ENCODE measurements around the gene SOCS1. TPM values are rescaled to one million over a fixed set of nuclear protein-coding genes. Genes with fewer than 3 reads are reported as not detected.

SOCS1 gene
- polyA plus RNA-seq, 2 of the 4 experiments (the other 2 are of a cell fraction): 0.16 to 0.26 TPM

DNA sequence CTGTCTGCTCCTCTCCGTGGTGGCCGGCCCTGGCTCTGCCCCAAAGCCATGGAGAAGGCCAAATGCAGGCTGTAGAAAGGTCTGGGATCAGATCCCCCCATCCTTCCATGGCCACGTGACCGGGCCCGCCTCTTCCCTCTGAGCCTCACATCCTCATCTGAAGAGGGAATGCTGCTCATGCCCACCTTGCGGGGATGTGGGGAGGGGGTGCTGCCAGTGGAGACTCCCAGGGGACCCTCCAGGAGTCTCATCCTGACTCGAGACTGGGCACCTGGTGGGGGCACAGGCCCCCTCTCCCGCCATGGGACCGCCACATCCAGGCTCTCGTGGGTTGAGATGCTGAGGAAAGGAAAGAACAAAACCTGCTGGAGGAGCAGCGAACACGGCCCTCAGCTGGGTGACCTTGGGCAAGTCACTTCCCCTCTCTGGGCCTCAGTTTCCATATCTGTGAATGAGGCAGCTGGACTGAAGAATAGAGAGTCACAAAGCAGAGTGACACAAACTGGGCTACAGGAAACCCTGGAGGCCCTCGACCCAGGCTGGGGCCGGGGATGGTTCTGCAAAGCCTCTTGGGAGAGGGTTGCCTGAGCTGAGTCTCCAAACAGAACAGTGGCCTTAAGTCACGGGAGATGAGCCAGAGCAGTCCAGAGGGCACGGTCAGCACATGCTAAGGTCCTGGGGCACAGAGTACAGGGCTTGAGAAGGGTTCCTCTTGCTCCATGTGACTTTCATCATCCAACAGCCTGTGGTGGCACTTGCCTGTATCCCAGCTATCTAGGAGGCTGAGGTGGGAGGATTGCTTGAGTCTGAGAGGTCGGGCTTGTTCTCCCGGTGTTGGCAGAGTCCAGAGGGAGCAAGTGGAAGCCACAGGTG lies 30.1 kb downstream of the SOCS1 start:
- POLR2A ChIA-PET: no interaction called here
- DNase-seq (ENCODE audit: low read depth in 1 of 2, low spot score in 1 of 2) (no peak), ATAC-seq (no peak), FAIRE-seq (no peak)
- Histone ChIP-seq H3K9me3 (no peaks in the 10 kb centered on the region), H3K4me3 (no peak overlapping the region), H3K4me2 (no peak overlapping the region), H3K27ac (no peak overlapping the region; a peak in 1 of 6 replicates), H3K4me1 (no peaks in the 10 kb centered on the region)
- WGBS (ENCODE audit: missing lambda C conversion rate): 66% methylated on average over 18 of the region's 18 CpGs
- CTCF ChIA-PET: no interaction called here
- TF ChIP-seq HOXB5 (CRISPR knock-in tag; IDR thresholded peaks at IDR 0.05) (no peak), JUNB (IDR thresholded peaks at IDR 0.05) (no peak), MAFK (IDR thresholded peaks at IDR 0.05; ENCODE audit: partially characterized antibody) (no peak)

- Histone ChIP-seq H3K9me3 (no peaks in the 10 kb centered on the region), H3K27ac (peak overlapping the region in 1 of 2 experiments; percentile 28; a peak in 1 of 6 replicates), H3K4me3 (no peak overlapping the region), H3K4me1 (no peaks in the 10 kb centered on the region), H3K4me2 (no peak overlapping the region)
- ATAC-seq: no peak
- no peak for DNase-seq (ENCODE audit: low read depth in 1 of 2, low spot score in 1 of 2)
- CTCF ChIA-PET: no interaction called here
- POLR2A ChIA-PET: no interaction called here
- no peak for TF ChIP-seq HOXA7 (CRISPR knock-in tag; IDR thresholded peaks at IDR 0.05)
- no peak for TF ChIP-seq CEBPB (IDR thresholded peaks at IDR 0.05)
- TF ChIP-seq CBX2 (IDR thresholded peaks at IDR 0.05; ENCODE audit: borderline replicate concordance, low read depth): no peak
- no peak for TF ChIP-seq SREBF2 (IDR thresholded peaks at IDR 0.05)
- no peak for TF ChIP-seq ATOH8 (CRISPR knock-in tag; IDR thresholded peaks at IDR 0.05; ENCODE audit: low read depth)
- no peak for TF ChIP-seq TP53 (CRISPR knock-in tag; IDR thresholded peaks at IDR 0.05)
- no peak for TF ChIP-seq NPAS2 (CRISPR knock-in tag; IDR thresholded peaks at IDR 0.05; ENCODE audit: borderline replicate concordance)
- no peak for TF ChIP-seq HOXB5 (CRISPR knock-in tag; IDR thresholded peaks at IDR 0.05)
- no peak for TF ChIP-seq ESRRA (IDR thresholded peaks at IDR 0.05; ENCODE audit: borderline replicate concordance, low read length)
- TF ChIP-seq KDM5A (IDR thresholded peaks at IDR 0.05): no peak
- TF ChIP-seq, protein P1, sequence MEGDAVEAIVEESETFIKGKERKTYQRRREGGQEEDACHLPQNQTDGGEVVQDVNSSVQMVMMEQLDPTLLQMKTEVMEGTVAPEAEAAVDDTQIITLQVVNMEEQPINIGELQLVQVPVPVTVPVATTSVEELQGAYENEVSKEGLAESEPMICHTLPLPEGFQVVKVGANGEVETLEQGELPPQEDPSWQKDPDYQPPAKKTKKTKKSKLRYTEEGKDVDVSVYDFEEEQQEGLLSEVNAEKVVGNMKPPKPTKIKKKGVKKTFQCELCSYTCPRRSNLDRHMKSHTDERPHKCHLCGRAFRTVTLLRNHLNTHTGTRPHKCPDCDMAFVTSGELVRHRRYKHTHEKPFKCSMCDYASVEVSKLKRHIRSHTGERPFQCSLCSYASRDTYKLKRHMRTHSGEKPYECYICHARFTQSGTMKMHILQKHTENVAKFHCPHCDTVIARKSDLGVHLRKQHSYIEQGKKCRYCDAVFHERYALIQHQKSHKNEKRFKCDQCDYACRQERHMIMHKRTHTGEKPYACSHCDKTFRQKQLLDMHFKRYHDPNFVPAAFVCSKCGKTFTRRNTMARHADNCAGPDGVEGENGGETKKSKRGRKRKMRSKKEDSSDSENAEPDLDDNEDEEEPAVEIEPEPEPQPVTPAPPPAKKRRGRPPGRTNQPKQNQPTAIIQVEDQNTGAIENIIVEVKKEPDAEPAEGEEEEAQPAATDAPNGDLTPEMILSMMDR (IDR thresholded peaks at IDR 0.05): no peak
- no peak for TF ChIP-seq POLR2AphosphoS2 (conservative IDR thresholded peaks at IDR 0.05; ENCODE audit: low read length)
- TF ChIP-seq, protein P2, sequence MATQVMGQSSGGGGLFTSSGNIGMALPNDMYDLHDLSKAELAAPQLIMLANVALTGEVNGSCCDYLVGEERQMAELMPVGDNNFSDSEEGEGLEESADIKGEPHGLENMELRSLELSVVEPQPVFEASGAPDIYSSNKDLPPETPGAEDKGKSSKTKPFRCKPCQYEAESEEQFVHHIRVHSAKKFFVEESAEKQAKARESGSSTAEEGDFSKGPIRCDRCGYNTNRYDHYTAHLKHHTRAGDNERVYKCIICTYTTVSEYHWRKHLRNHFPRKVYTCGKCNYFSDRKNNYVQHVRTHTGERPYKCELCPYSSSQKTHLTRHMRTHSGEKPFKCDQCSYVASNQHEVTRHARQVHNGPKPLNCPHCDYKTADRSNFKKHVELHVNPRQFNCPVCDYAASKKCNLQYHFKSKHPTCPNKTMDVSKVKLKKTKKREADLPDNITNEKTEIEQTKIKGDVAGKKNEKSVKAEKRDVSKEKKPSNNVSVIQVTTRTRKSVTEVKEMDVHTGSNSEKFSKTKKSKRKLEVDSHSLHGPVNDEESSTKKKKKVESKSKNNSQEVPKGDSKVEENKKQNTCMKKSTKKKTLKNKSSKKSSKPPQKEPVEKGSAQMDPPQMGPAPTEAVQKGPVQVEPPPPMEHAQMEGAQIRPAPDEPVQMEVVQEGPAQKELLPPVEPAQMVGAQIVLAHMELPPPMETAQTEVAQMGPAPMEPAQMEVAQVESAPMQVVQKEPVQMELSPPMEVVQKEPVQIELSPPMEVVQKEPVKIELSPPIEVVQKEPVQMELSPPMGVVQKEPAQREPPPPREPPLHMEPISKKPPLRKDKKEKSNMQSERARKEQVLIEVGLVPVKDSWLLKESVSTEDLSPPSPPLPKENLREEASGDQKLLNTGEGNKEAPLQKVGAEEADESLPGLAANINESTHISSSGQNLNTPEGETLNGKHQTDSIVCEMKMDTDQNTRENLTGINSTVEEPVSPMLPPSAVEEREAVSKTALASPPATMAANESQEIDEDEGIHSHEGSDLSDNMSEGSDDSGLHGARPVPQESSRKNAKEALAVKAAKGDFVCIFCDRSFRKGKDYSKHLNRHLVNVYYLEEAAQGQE (IDR thresholded peaks at IDR 0.05): no peak
- no peak for TF ChIP-seq FOSL2 (IDR thresholded peaks at IDR 0.05)
- no peak for TF ChIP-seq FOSL2 (CRISPR knock-in tag; IDR thresholded peaks at IDR 0.05)
- TF ChIP-seq KDM1A (IDR thresholded peaks at IDR 0.05; ENCODE audit: low read depth): no peak
- no peak for TF ChIP-seq PHF8 (IDR thresholded peaks at IDR 0.05; ENCODE audit: borderline replicate concordance, low read depth)
- TF ChIP-seq, protein P3, sequence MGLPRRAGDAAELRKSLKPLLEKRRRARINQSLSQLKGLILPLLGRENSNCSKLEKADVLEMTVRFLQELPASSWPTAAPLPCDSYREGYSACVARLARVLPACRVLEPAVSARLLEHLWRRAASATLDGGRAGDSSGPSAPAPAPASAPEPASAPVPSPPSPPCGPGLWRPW (IDR thresholded peaks at IDR 0.05): no peak
- no peak for TF ChIP-seq BCL3 (IDR thresholded peaks at IDR 0.05)
- no peak for TF ChIP-seq HOXB13 (CRISPR knock-in tag; IDR thresholded peaks at IDR 0.05; ENCODE audit: low read depth)
- TF ChIP-seq, protein P4, sequence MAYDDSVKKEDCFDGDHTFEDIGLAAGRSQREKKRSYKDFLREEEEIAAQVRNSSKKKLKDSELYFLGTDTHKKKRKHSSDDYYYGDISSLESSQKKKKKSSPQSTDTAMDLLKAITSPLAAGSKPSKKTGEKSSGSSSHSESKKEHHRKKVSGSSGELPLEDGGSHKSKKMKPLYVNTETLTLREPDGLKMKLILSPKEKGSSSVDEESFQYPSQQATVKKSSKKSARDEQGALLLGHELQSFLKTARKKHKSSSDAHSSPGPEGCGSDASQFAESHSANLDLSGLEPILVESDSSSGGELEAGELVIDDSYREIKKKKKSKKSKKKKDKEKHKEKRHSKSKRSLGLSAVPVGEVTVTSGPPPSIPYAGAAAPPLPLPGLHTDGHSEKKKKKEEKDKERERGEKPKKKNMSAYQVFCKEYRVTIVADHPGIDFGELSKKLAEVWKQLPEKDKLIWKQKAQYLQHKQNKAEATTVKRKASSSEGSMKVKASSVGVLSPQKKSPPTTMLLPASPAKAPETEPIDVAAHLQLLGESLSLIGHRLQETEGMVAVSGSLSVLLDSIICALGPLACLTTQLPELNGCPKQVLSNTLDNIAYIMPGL (CRISPR knock-in tag; IDR thresholded peaks at IDR 0.05; ENCODE audit: borderline replicate concordance): no peak
- WGBS (ENCODE audit: missing lambda C conversion rate): 76% methylated on average over 21 of the region's 21 CpGs
- no peak for FAIRE-seq
Observed at GRCh38 chr16:11224894-11225676, 30.9 kb downstream of the SOCS1 start.
